Gastroesophageal sphincter (tissue), 4 donors: Measurements from ENCODE around the gene TRPC4. TPM values are rescaled to one million over a fixed set of nuclear protein-coding genes. Genes with fewer than 3 reads are reported as not detected.

Source experiments
- ATAC-seq: fragments of 150-250 bp; one replicate; pipeline ENCODE4 v1.9.1; 2016; ENCODE audit warnings: mild to moderate bottlenecking, moderate library complexity
- H3K27ac ChIP-seq, 4 donors: fragments of 200-600 bp; sonication (generic) in 3 of 4; 1 replicate in 3 of 4; 2 replicates in 1 of 4; pipeline ENCODE4 v1.5.1; 2016 to 2019
- H3K27me3 ChIP-seq: fragments of 200-600 bp; sonication (generic); one replicate; pipeline ENCODE4 v1.5.1; 2019
- H3K36me3 ChIP-seq, 2 donors: fragments of 200-600 bp; sonication (generic); one replicate each; pipeline ENCODE4 v1.5.1; 2019; ENCODE audit warnings: control low read depth in 1 of 2
- H3K4me1 ChIP-seq, 3 donors: fragments of 200-600 bp; sonication (generic); 1 replicate in 2 of 3; 2 replicates in 1 of 3; pipeline ENCODE4 v1.5.1; 2016 to 2019; ENCODE audit warnings: control low read depth in 2 of 3
- H3K4me3 ChIP-seq, 2 donors: fragments of 200-600 bp; sonication (generic); one replicate each; pipeline ENCODE4 v1.5.1; 2019; ENCODE audit warnings: mild to moderate bottlenecking in 1 of 2, moderate library complexity in 1 of 2
- H3K9me3 ChIP-seq, 3 donors: fragments of 200-600 bp; sonication (generic); one replicate each; pipeline ENCODE4 v1.5.1; 2017 to 2019; ENCODE audit warnings: control low read depth in 2 of 3
- EP300 ChIP-seq: sonication (generic); formaldehyde crosslinking; IDR thresholded peaks from one replicate; pipeline ENCODE4 v1.6.1; 2017; ENCODE audit warnings: antibody characterized with exemption, mild to moderate bottlenecking
- POLR2A ChIP-seq, 2 donors: fragments of 450-650 bp; IDR thresholded peaks; one replicate each; pipeline ENCODE4 v1.6.1; 2017; ENCODE audit warnings: antibody characterized with exemption in 2 of 2, mild to moderate bottlenecking in 2 of 2, moderate library complexity in 1 of 2
- POLR2AphosphoS5 ChIP-seq: sonication (generic); formaldehyde crosslinking; IDR thresholded peaks from one replicate; pipeline ENCODE4 v1.6.1; 2017; ENCODE audit warnings: antibody characterized with exemption
- WGBS, 2 donors: methylation state at CpG; one replicate each; pipeline ENCODE4 v1.1.5; 2018; ENCODE audit warnings: low coverage in 1 of 2; 5-methylcytosine and 5-hydroxymethylcytosine counted together
- total RNA-seq, 4 donors: library from RNA; depleted of rRNA; stranded (reverse); fragments of >200 nt; gene quantifications; one replicate each; pipeline ENCODE4 v1.1.0, GENCODE V29; 2016
- TF ChIP-seq, protein P1 (sequence below), 4 experiments: fragments of 200-600 bp in 2 of 4; fragments of 450-650 bp in 2 of 4; sonication (generic) in 1 of 4; IDR thresholded peaks; one replicate each; pipeline ENCODE4 v1.5.1; 2017 to 2019; ENCODE audit warnings: antibody characterized with exemption in 4 of 4, mild to moderate bottlenecking in 2 of 4, moderate library complexity in 2 of 4

The TRPC4 gene
- total RNA-seq, 4 donors from 2014 or later: 0.31 to 1.1 (median 0.87) TPM; not detected in 1

GRCh38 chr13:37636701-37637100, 232.9 kb downstream of the TRPC4 start:
- no peaks in the 10 kb centered on the region for H3K9me3 ChIP-seq
- H3K4me3 ChIP-seq: no peak overlapping the region
- no peaks in the 10 kb centered on the region for H3K4me1 ChIP-seq
- no peaks in the 10 kb centered on the region for H3K27me3 ChIP-seq
- TF ChIP-seq POLR2AphosphoS5 (no peak), POLR2A (IDR thresholded peaks at IDR 0.05) (no peak), EP300 (no peak)
- TF ChIP-seq, protein P1, sequence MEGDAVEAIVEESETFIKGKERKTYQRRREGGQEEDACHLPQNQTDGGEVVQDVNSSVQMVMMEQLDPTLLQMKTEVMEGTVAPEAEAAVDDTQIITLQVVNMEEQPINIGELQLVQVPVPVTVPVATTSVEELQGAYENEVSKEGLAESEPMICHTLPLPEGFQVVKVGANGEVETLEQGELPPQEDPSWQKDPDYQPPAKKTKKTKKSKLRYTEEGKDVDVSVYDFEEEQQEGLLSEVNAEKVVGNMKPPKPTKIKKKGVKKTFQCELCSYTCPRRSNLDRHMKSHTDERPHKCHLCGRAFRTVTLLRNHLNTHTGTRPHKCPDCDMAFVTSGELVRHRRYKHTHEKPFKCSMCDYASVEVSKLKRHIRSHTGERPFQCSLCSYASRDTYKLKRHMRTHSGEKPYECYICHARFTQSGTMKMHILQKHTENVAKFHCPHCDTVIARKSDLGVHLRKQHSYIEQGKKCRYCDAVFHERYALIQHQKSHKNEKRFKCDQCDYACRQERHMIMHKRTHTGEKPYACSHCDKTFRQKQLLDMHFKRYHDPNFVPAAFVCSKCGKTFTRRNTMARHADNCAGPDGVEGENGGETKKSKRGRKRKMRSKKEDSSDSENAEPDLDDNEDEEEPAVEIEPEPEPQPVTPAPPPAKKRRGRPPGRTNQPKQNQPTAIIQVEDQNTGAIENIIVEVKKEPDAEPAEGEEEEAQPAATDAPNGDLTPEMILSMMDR (IDR thresholded peaks at IDR 0.05): no peak
- ATAC-seq: no peak
- no peaks in the 10 kb centered on the region for H3K36me3 ChIP-seq
- H3K27ac ChIP-seq: no peak overlapping the region
- WGBS, 2 donors: 81 to 83% methylated on average over 7 to 8 of the region's 8 CpGs

DNA sequence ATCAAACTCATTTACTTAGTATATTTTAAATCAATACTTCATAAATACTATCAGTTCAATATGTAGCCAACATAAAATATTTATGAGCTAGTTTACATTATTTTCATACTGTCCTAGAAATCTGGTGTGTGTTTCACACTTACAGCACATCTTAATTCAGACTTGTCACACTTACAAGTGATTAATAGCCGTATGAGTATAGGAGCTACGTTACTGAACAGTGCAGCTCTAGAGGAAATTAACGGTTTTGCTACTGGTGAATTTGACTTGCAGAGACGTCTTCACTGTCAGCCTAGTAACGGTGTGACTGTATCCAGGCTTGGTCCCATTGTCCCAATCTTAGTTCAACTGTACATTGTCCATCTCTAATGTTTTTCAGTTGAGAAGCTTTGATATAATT, 237.3 kb downstream of the TRPC4 start:
- Histone ChIP-seq H3K4me3 (no peak overlapping the region), H3K4me1 (no peaks in the 10 kb centered on the region), H3K36me3 (no peaks in the 10 kb centered on the region), H3K27ac (no peak overlapping the region), H3K27me3 (no peaks in the 10 kb centered on the region), H3K9me3 (no peaks in the 10 kb centered on the region)
- ATAC-seq: no peak
- TF ChIP-seq POLR2A (IDR thresholded peaks at IDR 0.05): no peak
- TF ChIP-seq EP300: no peak
- TF ChIP-seq, protein P1 (IDR thresholded peaks at IDR 0.05): no peak
- TF ChIP-seq POLR2AphosphoS5: no peak
- 48 to 61% methylated on average over 5 of the region's 5 CpGs for WGBS, 2 donors

DNA sequence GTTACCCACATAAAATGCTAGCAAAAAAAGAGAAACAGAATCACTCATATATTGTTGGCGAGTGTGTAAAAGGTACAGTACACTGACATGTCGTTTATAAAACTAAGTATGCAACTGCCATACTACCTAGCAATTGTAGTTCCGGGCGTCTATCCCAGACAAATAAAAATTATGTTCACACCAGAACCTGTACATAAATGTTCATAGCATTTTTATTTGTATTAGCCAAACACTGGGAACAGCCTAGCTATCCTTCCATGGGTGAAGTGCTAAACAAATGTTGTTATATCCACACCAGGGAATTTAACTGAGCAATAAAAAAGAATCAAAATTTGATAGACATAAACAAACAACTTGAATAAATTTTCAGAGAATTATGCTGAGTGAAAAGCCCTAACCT, 242.1 kb downstream of the TRPC4 start:
- TF ChIP-seq, protein P1 (IDR thresholded peaks at IDR 0.05): no peak
- TF ChIP-seq POLR2AphosphoS5 (no peak), EP300 (no peak), POLR2A (IDR thresholded peaks at IDR 0.05) (no peak)
- Histone ChIP-seq H3K4me1 (no peaks in the 10 kb centered on the region), H3K36me3 (no peaks in the 10 kb centered on the region), H3K27me3 (no peaks in the 10 kb centered on the region), H3K9me3 (no peaks in the 10 kb centered on the region), H3K4me3 (no peak overlapping the region), H3K27ac (no peak overlapping the region)
- no peak for ATAC-seq
- WGBS, 2 donors: 64 to 69% methylated on average over 4 of the region's 4 CpGs

- Histone ChIP-seq H3K27ac (no peak overlapping the region), H3K36me3 (no peaks in the 10 kb centered on the region), H3K4me1 (peaks cover 0 to 16% (median 0%) of the 10 kb centered on the region in 3 donors), H3K9me3 (no peaks in the 10 kb centered on the region), H3K4me3 (no peak overlapping the region), H3K27me3 (no peaks in the 10 kb centered on the region)
- ATAC-seq: no peak
- 62 to 85% methylated on average over 3 of the region's 3 CpGs for WGBS, 2 donors
- TF ChIP-seq EP300 (no peak), POLR2AphosphoS5 (peak; percentile 42), POLR2A (IDR thresholded peaks at IDR 0.05) (no peak)
- TF ChIP-seq, protein P1 (IDR thresholded peaks at IDR 0.05): no peak
Observed at GRCh38 chr13:37621811-37622361, 247.7 kb downstream of the TRPC4 start.

GRCh38 chr13:37618554-37618953, 251.0 kb downstream of the TRPC4 start:
- Histone ChIP-seq H3K4me3 (no peak overlapping the region), H3K27ac (no peak overlapping the region), H3K36me3 (no peaks in the 10 kb centered on the region), H3K9me3 (no peaks in the 10 kb centered on the region), H3K27me3 (no peaks in the 10 kb centered on the region), H3K4me1 (peaks cover 0 to 16% (median 0%) of the 10 kb centered on the region in 3 donors)
- 18 to 36% methylated on average over 2 of the region's 2 CpGs for WGBS, 2 donors
- TF ChIP-seq EP300: no peak
- peak; percentile 44 for TF ChIP-seq POLR2AphosphoS5
- TF ChIP-seq, protein P1 (IDR thresholded peaks at IDR 0.05): no peak
- ATAC-seq: no peak
